COLO668 (cell line): Measurements from ENCODE around the gene DEPDC7.
"Not testable (repeated sequence)": the region's sequence is repeated elsewhere in the genome, so short reads cannot be mapped to it uniquely, and the experiment has no call there.

Experiments
- DNase-seq: peaks from one replicate; lab custom pipeline; 2025; ENCODE audit not compliant: unreplicated experiment; lab: John Stamatoyannopoulos, UW

DEPDC7 gene

DNA sequence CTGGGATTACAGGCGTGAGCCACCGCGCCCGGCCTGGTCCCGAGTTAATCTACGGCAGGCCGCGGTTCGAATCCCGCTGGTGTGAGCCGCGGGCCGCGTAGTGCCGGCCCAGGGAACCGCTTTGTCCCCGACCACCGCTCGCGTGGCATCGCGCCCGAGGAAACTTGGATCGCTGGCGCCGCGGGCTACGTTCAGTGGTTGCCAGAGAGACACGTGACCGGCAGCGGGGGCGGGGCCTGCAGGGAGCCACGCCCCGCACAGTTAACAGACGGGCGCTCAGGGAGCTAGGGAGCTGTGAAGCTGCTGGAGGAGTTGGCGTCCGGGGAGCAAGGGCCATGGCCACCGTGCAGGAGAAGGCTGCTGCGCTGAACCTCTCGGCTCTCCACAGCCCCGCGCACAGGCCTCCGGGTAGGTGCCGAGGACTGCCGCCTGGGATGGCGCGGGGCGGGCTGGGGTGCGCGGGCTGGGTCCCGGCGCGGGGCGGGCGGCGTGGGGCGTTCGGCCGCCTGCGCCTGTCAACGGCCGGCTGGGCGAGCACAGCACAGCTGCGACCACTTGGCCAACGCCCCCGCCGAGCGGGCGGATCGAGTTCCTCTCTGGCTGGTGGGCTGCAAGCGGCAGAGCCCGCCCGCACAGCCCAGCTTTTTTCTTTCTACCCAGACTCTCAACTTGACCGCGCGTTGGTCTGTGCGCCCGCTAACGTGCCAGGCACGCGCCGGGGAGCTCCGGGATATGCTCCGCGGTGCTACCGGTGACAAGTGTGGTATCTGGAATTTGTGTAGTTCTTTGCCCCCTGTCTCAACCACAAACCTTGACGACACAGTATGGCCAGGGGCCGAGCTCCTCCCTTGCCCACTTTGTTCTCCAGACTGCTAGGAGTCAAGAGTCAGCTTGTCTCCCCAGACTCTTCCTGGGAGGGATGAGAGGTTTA, at the start of gene DEPDC7:
DEPDC7 (plus strand) TSS at position 258 of the 931 bp plus-strand sequence; CDS start at position 336, 78 bp downstream.
- peak; percentile 95 for DNase-seq

GRCh38 chr11:32968541-32968940, 47.1 kb upstream of the DEPDC7 start:
- no peak for DNase-seq

DNA sequence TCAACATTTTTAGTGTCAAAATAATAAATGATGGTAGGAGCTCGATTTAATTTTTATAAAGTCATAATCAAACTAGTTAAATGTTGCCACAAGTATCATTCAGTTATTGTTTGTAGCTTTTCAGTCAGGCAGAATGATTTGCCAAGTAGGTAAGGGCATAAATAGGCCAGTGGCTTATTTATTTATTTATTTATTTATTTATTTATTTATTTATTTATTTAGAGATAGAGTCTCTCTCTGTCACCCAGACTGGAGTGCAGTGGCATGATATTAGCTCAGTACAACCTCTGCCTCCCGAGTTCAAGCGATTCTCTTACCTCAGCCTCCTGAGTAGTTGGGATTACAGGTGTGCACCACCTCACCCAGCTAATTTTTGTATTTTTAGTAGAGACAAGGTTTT, 43.4 kb upstream of the DEPDC7 start:
- DNase-seq = not testable (repeated sequence)

- DNase-seq = no peak
Observed at GRCh38 chr11:32972781-32973180, 42.9 kb upstream of the DEPDC7 start.

GRCh38 chr11:32982626-32983025, 33.1 kb upstream of the DEPDC7 start:
- DNase-seq = no peak

DNA sequence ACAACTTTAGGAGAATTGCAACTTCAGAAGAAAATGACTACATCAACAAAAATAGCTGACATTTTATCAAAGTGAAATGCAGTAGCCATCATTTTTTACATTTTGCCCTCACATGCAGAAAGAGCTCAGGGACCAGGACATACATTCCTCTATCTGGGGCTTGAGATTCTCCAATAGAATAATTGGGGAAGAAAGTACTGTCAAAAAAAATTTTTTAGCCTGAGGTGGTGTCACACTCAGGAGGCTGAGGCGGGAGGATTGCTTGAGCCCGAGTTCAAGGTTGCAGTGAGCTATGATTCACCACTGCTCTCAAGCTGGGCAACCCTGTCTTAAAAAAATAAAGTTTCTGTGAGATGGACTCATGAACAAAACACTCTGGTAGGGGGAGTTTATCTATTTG, 32.2 kb upstream of the DEPDC7 start:
- DNase-seq = no peak

GRCh38 chr11:32985600-32985999, 30.1 kb upstream of the DEPDC7 start:
- no peak for DNase-seq

- DNase-seq = no peak
Observed at GRCh38 chr11:32987851-32988250, 27.8 kb upstream of the DEPDC7 start.

- no peak for DNase-seq
Observed at GRCh38 chr11:32990481-32990880, 25.2 kb upstream of the DEPDC7 start.

- DNase-seq = no peak
Observed at GRCh38 chr11:32991427-32991826, 24.3 kb upstream of the DEPDC7 start.

- no peak for DNase-seq
Observed at GRCh38 chr11:32991898-32992297, 23.8 kb upstream of the DEPDC7 start.

- no peak for DNase-seq
Observed at GRCh38 chr11:33000181-33000580, 15.5 kb upstream of the DEPDC7 start.

DNA sequence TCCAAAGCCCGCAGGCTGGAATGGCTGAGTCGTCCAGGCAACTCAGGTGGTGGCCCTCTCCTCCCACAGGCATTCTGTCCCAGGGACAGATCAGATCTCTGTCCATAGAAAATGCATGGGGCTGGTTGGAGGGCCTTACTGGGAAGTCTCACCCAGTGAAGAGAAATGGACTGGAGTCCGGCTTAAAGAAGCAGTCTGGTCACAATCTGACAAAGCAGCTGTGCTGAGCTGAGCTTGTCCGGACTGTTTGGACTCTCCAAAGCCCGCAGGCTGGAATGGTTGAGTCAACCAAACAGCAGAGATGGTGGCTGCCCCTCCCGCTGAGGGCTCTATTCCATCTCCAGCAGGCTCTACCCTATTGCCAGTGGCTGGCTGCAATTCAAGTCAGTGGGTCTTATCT, 14.4 kb upstream of the DEPDC7 start:
- no peak for DNase-seq

DNA sequence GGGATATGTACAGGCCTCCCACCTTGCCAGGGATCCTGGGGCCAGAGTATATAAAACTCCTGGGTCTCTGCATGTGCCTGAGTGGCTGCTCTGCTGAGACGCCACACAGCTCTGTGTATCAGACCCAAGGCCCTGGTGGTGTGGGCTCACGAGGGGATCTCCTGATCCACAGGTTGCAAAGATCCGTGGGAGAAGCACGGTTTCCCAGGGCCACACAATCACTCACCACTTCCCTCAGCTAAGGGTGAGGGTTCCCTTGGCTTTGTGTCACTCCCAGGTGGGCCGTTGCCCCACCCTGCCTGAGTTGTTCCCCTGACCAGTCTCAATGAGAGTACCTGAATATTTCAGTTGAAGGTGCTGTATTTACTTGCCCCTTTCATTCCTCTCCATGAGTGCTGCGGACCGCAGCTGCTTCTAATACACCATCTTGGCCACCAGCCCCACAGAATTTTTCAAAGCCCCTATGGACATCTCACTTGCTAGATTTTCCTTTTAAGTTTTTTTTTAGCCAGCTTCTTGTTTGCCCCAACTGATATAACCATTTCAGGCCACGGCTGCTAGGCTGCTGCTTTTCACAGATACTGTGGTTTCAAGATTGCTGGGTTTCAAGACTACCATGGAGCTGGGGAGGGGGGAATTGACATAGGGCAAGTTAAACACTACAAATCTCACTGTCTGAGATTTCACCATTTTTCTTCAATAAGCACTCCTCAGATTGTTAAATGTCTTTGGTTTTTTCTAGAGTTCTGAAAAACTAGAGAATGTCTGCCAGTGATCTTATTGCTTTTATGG, 13.7 kb upstream of the DEPDC7 start:
- DNase-seq = no peak

GRCh38 chr11:33005175-33005574, 10.5 kb upstream of the DEPDC7 start:
- no peak for DNase-seq

GRCh38 chr11:33006010-33006409, 9.7 kb upstream of the DEPDC7 start:
- DNase-seq = no peak

- no peak for DNase-seq
Observed at GRCh38 chr11:33013755-33014154, 1.9 kb upstream of the DEPDC7 start.

DNA sequence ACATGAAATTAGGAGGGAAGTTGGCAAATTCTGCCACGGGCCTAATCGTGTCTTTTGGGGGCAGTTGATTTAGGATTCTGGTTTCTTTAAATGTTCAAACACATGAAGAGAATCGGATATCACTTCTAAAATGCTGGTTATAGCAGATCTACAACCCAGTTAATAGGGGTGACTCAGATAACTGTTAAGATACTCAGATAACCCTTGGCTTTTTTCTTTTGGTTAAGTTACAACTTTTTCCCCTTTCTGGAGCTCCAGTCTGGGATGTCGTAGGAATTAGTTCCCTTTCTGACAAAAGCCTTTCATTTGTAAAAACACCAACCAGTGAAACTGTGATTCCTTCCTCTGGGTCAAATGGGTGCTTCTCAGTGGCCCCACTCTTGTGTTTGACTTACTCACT, 976 bp downstream of the DEPDC7 start:
- no peak for DNase-seq

DNA sequence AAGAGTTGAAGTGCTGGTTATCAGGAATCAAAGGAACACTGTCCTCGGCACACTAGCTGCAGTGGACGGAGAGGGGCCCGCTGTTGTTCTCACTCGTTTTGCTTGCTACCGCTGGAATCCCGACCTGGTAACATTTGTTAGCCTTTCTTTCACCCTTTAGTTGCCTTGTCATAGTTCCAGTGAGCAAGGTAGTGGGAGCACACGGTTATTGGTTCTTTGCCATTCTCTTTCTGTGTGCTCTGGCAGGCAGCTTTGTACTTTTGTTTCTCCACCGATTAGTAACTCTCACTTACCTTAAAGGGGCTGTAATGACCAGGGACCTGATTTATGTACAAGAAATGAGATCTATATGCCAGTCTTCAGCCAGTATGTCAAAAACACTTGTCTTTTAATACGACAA, 1.8 kb downstream of the DEPDC7 start:
- no peak for DNase-seq

DNA sequence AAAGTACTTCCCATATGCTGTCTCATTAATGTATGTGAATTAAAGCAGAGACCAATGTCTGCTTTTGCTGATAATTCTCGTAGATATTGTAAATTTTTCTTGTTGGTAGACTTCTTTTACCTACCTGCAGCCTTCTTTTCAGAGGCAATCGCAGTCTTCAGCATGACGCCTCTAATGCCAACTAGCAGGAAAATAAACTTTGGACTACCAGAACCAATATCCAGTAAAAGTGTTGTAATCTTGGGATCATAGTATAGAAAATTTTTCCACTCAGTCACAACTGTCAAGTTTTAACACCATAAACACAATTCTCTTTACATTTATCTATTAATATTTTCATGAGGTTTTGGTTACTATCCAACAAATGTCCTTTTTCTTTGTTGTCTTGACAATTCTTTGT, 2.3 kb downstream of the DEPDC7 start:
- no peak for DNase-seq

- DNase-seq = no peak
Observed at GRCh38 chr11:33018840-33019239, 3.2 kb downstream of the DEPDC7 start.

DNA sequence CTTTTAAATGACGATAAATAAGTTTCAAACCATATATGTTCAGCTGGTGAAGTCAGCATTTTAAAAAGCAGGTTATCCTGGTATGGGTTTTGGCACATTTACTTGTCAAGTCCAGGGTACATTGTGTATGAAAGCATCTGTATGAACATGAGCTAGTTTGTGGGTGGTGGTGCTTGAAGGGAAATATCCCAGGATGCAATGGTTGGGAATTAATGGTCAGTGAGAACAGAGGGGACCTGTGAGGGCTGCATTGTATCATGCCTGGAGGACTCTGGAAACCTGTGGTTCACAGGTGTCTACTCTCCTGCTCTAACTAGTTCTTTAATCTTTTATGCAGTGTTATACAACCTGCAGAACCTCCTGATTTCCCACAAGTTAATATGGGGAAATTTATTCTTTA, 5.8 kb downstream of the DEPDC7 start:
- DNase-seq = no peak
